EL (cell line): ENCODE results near the gene GRAMD1B.
A peak's percentile ranks its signal among the peaks of the same experiment; 100 is the strongest.

Experiments used
- DNase-seq: peaks from one replicate; pipeline ENCODE4 v3.0.0-alpha.2; 2016

The GRAMD1B gene

DNA sequence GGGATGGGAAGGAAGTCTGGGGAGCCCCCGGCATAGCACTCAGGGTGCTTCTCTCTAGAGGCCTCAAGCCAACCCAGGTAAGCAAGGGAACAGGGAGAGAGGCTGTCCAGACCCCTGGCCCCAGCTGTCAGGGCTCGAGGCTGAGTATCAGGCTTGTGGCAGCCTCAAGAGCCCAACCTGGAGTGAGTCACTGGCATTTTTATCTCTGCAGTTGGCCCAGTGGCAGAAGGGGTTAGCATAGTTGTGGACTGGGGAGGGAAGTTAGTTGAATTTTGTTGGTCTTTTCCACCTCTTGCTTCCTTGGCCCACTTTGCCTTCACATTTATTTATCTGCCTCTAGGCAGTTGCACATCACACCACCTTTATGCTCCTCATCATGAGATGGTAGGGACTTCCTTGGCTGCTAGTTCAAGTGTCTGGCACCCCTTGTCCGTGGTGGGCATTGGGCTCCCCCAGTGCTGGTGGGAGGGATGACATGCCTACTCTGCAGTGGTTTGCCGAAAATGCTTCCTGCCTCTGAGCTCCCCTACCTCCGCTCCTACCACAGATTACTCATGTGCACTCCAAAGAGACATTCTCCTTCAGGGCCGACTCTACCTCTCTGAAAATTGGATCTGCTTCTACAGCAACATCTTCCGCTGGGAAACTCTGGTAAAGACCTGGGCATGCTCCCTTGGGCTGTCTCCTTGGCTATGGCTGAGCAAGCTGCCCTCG is 164.3 kb downstream of the GRAMD1B start:
- DNase-seq = peak; percentile 36

DNA sequence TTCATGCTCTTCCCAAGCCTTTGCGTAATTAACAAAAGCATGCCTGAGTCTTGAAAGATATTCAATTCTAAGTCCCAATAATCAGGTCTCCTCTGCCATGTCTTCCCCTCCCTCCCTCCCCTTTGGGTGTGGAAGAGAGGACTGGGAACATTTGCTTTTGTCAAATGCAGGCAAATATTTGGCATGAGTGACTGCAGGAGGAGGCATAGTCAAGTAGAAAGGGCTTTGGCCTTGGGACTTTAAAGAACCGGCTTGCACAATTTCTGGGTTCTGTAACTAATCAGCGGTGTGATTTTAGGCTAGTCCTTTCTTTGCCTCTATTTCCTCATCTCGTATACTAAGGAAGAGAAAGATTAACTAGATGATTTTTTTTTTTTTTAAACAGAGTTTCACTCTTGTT is 164.9 kb downstream of the GRAMD1B start:
- DNase-seq = no peak

DNA sequence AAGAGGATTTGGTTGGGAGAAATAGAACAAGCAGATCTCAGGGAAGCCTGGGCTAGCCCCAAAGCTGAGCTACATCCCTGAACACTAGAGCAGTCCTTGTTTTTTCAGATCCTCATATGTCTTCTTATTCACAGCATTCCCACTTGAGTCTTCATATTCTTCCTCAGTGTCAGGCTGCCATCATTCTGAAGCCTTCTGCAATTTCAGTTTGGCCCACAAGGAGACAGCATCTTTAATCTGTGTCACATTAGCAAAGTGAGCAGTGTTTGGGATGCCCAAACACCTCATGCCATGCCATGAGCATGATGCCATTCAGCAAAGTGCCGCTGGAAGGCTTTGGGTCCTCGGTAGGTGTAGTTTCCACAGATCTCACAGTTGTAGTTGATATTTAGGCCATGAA is 167.8 kb downstream of the GRAMD1B start:
- no peak for DNase-seq

GRCh38 chr11:123601136-123601535 is 171.1 kb downstream of the GRAMD1B start:
- DNase-seq = peak; percentile 77

DNA sequence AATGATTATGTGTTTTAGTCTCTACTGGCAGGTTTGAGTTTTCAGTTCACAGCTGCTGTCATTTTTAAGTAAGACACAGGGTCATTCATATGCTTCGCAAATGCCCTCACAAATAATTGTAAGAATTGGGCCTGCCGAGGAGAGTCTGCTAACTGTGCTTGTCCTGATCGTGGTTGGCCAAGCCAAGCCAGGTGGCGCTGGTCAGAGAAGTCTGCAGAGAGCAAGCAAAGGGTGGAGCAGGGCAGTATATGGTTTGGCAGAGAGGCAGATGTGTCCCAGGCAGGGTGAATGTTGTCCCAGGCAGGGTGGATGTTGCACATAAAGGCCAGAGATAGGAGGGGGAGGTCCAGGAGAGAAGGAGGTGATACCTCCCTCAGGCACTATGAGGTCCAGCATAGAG is 171.7 kb downstream of the GRAMD1B start:
- DNase-seq = no peak

GRCh38 chr11:123603666-123604065 is 173.6 kb downstream of the GRAMD1B start:
- DNase-seq = no peak

DNA sequence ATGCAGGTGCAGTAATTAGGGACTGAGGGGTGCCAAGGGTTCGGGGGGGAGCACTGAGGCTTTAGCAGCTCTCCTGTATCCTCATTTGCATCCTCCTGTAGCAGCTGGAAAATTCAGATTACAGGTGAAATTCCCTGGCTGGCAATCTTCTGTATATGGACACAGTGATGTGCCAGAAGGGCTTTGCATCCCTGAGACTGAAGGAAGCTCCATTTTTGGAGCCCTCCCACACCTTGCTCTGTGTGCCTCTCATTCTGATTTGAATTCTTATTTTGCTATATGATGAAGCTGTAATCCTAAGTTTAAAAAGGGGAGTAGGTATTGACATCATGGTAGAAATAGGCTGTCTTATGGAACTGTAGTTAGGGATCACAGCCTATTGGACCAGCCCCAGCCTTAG is 177.7 kb downstream of the GRAMD1B start:
- DNase-seq = no peak

DNA sequence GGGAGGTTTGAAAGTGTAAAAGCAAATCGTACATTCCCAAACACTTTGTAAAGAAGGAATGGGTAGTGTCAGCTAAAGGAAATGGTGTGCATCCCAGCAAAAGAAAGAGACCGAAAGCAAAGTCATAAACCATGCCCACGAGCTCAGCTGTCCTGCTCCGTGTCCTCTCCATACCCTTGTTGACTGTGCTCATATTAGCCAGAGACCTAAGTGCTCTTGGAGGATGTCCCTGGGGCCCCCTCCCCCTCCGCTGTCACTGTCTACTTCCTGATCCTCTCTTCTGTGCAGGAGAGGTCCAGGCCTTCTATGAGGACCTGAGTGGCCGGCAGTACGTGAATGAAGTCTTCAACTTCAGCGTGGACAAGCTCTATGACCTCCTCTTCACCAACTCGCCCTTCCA is 178.3 kb downstream of the GRAMD1B start:
- no peak for DNase-seq

- no peak for DNase-seq
Measured at GRCh38 chr11:123608945-123609344, 178.9 kb downstream of the GRAMD1B start.

GRCh38 chr11:123611698-123612097 is 181.6 kb downstream of the GRAMD1B start:
- no peak for DNase-seq

DNA sequence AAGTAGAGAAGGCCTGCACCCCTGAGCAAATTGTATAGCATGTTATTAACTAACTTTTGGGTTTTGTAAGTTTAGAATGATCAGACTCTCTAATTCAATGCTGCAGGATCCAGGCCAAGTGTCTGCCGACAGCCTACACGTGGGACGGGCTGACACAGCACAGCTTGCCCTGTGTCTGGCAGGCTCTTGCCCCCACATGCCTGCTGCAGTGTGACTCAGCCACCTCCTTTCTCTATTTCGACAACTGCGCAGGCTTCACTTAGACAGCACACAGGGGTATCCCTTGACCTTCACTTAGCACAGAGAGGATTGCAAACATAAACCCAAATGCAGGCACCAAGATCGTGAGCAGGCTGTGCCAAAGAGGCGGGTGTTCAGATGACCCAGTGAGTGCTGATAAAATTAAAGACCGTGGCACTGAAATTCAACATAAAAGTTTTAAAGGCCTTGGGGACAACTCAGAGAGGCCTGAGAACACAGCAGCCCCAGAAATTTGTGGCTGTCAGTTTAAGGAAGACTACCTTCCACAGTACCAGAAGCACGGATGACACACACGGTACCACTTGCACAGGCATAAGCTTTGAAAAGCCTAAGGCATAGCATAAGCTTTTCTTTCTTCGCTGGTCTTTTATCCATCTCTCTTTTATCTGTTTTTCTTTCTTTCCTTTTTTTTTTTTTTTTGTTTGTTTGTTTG is 186.6 kb downstream of the GRAMD1B start:
- peak; percentile 32 for DNase-seq

- no peak for DNase-seq
Measured at GRCh38 chr11:123622576-123622975, 192.5 kb downstream of the GRAMD1B start.

DNA sequence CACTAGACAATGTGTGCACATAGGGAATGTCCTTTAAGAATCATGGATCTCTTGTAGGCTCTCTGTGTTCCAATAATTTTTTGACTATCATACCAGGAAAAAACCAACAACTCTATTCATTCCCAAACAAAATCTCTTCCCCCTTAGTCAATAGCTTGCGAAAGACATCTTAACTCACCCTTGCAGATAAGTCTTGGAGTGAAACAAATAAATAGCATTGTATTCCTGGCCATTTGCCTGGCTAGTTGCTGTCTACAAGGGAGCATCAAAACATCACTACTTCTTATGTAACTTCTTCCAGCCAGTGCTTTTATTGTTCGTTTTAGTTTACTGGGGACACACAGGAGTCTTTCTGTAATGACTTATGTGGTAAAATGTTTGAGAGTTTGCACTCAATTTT is 194.9 kb downstream of the GRAMD1B start:
- DNase-seq = no peak

GRCh38 chr11:123628936-123629683 is 199.0 kb downstream of the GRAMD1B start:
- peak; percentile 64 for DNase-seq

DNA sequence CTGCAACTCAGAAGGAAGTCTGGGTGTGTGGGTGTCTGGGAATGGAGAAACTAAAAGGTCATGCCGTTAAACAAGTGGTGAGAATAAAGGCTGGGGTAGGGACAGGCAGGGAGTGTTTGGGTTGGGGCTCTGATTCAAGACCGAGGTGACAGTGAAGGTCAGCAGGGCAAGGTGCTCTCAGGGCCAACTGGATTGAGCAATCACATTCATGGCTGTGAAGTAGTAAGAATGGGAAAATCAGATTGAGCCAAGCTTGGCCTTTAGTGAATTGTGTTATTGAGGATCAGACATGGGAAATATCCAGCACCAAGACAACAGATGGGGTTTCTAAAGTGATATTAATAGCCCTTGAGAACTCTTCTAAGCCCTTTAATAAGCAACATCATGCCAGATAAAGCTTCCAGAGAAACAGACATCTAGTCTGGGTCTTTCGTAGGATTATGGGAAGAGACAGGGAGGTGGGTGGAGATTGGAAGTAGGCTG is 200.1 kb downstream of the GRAMD1B start:
- no peak for DNase-seq

GRCh38 chr11:123640029-123640428 is 210.0 kb downstream of the GRAMD1B start:
- DNase-seq = no peak

DNA sequence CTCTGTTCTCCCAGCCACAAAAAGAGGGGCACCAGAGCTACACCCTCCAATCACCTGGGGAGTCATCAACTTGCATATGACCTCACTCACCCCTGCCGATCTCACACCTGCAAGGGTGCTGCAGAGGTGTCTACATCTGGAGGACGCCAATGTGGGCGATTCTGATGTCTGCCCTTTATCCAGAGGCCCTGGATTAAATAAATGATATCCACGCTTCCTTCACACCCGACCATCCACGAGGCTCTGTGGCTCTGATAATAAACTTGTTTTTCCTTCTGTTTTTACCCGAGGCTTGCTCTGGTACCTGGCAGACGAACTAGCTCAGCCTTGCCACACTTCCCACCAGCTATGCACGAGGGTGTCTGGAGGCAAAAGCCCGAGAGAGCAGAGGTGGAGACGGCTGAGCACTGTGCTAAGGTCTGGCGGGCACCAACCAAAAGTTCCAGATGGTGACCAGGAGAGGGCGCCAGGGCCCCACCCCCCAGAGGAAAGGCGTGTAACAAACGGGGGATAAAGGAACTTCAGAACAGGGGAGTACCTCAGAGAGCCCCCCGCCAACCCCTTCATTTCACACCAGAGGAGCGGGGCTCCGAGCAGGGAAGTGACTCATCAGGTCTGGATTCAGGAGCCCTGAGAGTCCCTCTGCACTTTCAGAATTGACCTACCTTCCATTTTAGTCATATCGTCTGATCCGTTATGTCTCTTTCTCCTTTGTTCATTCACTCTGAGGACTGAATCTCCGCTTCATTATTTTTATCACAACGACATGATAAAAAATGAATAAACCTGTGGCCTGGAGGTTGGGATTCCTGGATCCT is 210.8 kb downstream of the GRAMD1B start:
- peak; percentile 36 for DNase-seq

GRCh38 chr11:123641495-123641840 is 211.4 kb downstream of the GRAMD1B start:
- no peak for DNase-seq

GRCh38 chr11:123642435-123642834 is 212.4 kb downstream of the GRAMD1B start:
- no peak for DNase-seq

DNA sequence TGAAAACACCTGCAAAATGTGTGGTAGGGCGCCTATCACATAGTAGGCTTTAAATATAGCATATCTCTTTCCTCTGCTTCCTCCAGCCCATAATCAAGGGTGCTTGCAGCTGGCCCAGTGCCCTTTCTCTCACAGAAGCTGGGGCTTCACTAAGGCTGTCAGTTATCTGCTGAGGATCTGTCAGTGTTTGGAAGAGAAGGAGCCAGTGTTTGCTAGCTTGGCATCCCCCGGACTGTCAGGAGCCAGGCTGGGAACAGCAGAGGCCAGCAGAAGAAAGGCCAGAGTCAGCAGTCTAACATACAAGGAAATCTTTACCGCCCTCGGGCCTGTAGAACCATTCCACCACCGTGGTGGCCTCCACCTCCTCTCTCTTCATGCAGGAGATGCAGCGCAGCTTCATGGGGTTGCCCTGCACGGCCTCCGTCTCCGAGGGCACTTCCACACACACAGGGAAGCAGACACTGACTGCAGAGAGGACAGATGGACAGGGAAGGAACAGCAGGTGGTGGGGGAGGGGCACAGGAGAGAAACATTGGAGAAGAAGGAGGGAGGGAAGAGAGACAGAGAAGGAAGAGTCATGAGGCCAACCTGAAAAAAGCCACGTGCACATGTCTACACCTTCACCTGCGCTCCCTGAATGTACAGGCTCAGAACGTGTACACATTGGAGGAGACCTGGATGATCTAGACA is 215.4 kb downstream of the GRAMD1B start:
- DNase-seq = no peak

DNA sequence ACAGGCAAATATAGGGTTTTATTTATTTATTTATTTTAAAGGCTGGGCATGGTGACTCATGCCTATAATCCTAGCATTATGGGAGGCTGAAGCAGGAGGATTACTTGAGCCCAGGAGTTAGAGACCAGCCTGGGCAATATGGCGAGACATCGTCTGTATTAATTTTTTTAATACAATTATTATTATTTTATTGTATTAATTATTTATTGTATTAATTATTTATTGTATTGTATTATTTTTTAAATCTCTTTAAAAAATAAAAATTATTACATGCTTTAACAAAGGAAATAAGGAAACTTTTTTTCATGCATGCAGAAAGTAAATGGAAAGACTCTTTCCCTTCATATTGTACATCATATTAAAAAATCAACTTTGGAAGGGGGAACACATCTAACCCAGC is 220.8 kb downstream of the GRAMD1B start:
- no peak for DNase-seq

DNA sequence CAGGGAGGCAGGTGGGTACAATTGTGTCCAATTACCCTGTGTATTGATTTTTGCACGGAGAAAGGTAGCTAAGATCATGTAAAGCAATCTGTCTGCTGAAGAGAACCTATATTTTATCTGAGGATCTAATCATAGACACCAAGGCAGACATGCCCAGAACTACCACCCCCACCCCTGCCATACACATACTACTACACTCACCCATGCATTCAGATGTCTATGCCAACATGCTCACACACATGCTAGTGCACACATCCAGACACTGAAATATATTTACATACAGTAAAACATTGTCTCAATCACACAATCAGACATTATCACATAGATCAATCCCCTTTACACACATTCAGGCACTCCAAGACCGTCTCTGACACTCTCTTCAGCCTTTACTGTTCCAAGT is 222.5 kb downstream of the GRAMD1B start:
- no peak for DNase-seq

GRCh38 chr11:123653483-123653826 is 223.4 kb downstream of the GRAMD1B start:
- no peak for DNase-seq
